ENCODE data around the gene EDNRA.
A peak's percentile ranks its signal among the peaks of the same experiment; 100 is the strongest.

The EDNRA gene

GRCh38 chr4:147518846-147519767, 38.2 kb downstream of the EDNRA start:
- peak; percentile 87 to 90 for DNase-seq (ENCODE audit: low read depth in 2 of 2)
- peak; percentile 95 for TF ChIP-seq CTCF (IDR thresholded peaks at IDR 0.05; ENCODE audit: low read depth, low read length)
- H3K4me3 ChIP-seq (replicated peaks in 1 of 2; ENCODE audit: low read depth in 2 of 2, low read length in 2 of 2): no peak overlapping the region

- no peak overlapping the region for H3K4me3 ChIP-seq (replicated peaks in 1 of 2; ENCODE audit: low read depth in 2 of 2, low read length in 2 of 2)
- TF ChIP-seq CTCF (IDR thresholded peaks at IDR 0.05; ENCODE audit: low read depth, low read length): no peak
- no peak for DNase-seq (ENCODE audit: low read depth in 2 of 2)
Observed at GRCh38 chr4:147524601-147525000, 43.7 kb downstream of the EDNRA start.

- DNase-seq (ENCODE audit: low read depth in 2 of 2): no peak
- no peak for TF ChIP-seq CTCF (IDR thresholded peaks at IDR 0.05; ENCODE audit: low read depth, low read length)
Observed at GRCh38 chr4:147525494-147526271, 44.8 kb downstream of the EDNRA start.

GRCh38 chr4:147526272-147526654, 45.4 kb downstream of the EDNRA start:
- TF ChIP-seq CTCF (IDR thresholded peaks at IDR 0.05; ENCODE audit: low read depth, low read length): no peak
- no peak for DNase-seq (ENCODE audit: low read depth in 2 of 2)
- H3K4me3 ChIP-seq (replicated peaks in 1 of 2; ENCODE audit: low read depth in 2 of 2, low read length in 2 of 2): no peak overlapping the region

More at GRCh38 chr4:147525494-147526271, 44.8 kb downstream of the EDNRA start:
- no peak overlapping the region for H3K4me3 ChIP-seq (replicated peaks in 1 of 2; ENCODE audit: low read depth in 2 of 2, low read length in 2 of 2)

- H3K4me3 ChIP-seq (replicated peaks in 1 of 2; ENCODE audit: low read depth in 2 of 2, low read length in 2 of 2): no peak overlapping the region
- DNase-seq (ENCODE audit: low read depth in 2 of 2): no peak
- no peak for TF ChIP-seq CTCF (IDR thresholded peaks at IDR 0.05; ENCODE audit: low read depth, low read length)
Observed at GRCh38 chr4:147528054-147528453, 47.2 kb downstream of the EDNRA start.

GRCh38 chr4:147530134-147530533, 49.2 kb downstream of the EDNRA start:
- TF ChIP-seq CTCF (IDR thresholded peaks at IDR 0.05; ENCODE audit: low read depth, low read length): no peak
- DNase-seq (ENCODE audit: low read depth in 2 of 2): no peak
- H3K4me3 ChIP-seq (replicated peaks in 1 of 2; ENCODE audit: low read depth in 2 of 2, low read length in 2 of 2): no peak overlapping the region
